T-helper 2 cell treated with Interferon-gamma antibody and Interleukin-4, amounts not matched to agents 5 μg/mL and 100 μg/mL, for 36 hours (primary cell): ENCODE results near the gene FOCAD.
"Not testable (repeated sequence)": the region's sequence is repeated elsewhere in the genome, so short reads cannot be mapped to it uniquely, and the experiment has no call there.

Experiments
- DNase-seq: peaks from one replicate; pipeline ENCODE4 v3.0.0; 2021; ENCODE audit warnings: low spot score
- H3K27ac Mint-ChIP-seq: one replicate; pipeline ENCODE4 v1.8.0; 2021; ENCODE audit warnings: mild to moderate bottlenecking, mixed read lengths
- H3K27me3 Mint-ChIP-seq: one replicate; pipeline ENCODE4 v1.8.0; 2021; ENCODE audit warnings: low read depth, mixed read lengths
- H3K36me3 Mint-ChIP-seq: one replicate; pipeline ENCODE4 v1.8.0; 2021; ENCODE audit warnings: low read depth, mixed read lengths
- H3K4me1 Mint-ChIP-seq: one replicate; pipeline ENCODE4 v1.8.0; 2021; ENCODE audit warnings: low read depth, mixed read lengths
- H3K4me3 Mint-ChIP-seq: one replicate; pipeline ENCODE4 v1.8.0; 2022; ENCODE audit warnings: mild to moderate bottlenecking, moderate library complexity, mixed read lengths
- H3K9me3 Mint-ChIP-seq: one replicate; pipeline ENCODE4 v1.8.0; 2021; ENCODE audit warnings: mixed read lengths

The FOCAD gene

DNA sequence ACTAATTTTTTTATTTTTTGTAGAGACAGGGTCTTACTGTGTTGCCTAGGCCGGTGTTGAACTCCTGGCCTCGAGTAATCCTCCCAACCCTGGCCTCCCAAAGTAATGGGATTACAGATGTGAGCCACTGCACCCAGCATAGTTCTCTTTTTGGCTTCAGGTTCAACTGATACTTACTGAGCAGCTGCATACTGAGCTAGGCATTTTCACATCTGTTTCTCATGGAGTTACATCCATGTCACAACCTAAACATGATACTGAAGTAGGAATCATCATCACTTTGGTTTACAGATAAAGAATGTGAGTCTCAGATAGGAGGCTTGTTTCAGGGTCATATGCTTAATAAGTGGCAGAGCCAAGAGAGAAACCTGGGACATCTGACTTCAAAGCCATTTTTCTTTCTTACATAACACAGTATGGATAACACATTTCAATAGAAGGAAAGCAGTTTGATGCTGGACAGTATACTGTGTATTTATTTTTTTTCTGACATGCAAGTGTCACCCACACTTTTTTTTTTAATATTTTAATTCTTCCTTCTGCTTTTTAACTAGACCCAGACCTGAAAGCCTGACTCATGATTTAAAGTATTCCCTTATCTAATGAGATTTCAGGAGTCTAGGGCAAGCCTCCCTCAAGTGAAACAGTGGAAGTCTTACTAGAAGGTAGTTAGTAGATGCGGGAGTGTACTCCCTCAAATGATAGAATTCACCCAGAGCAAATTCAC, 256.6 kb downstream of the FOCAD start:
- no peak overlapping the region for H3K4me3 Mint-ChIP-seq
- peaks cover 13% of the 10 kb centered on the region for H3K36me3 Mint-ChIP-seq
- H3K4me1 Mint-ChIP-seq: peaks cover 3% of the 10 kb centered on the region
- H3K27me3 Mint-ChIP-seq: no peaks in the 10 kb centered on the region
- DNase-seq: no peak
- H3K27ac Mint-ChIP-seq: no peak overlapping the region
- H3K9me3 Mint-ChIP-seq: no peaks in the 10 kb centered on the region

DNA sequence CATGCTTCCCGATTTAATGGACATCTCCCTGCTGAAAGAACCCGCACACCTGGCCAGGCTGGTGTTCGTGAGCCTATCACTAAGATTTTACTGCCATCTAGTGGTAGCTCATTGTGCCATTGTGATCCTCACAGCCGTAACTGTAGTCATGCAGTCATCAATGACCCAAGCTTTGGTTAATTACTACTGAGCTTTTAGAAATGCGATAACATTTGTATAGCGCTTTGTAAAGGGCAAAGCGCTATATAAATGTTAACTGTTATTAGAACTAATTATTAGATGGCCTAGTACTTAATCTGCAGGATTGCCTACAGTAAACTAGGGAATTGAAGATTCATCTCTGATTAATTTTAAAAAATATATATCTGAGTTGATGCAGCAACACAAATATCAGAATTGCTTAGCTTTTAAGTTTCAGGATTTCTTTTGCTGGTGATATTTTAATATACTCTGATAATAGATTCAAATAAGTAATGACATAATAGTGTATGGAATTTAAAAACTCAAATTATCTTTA, 257.2 kb downstream of the FOCAD start:
- H3K27ac Mint-ChIP-seq: no peak overlapping the region
- no peaks in the 10 kb centered on the region for H3K27me3 Mint-ChIP-seq
- H3K36me3 Mint-ChIP-seq: peaks cover 10% of the 10 kb centered on the region

DNA sequence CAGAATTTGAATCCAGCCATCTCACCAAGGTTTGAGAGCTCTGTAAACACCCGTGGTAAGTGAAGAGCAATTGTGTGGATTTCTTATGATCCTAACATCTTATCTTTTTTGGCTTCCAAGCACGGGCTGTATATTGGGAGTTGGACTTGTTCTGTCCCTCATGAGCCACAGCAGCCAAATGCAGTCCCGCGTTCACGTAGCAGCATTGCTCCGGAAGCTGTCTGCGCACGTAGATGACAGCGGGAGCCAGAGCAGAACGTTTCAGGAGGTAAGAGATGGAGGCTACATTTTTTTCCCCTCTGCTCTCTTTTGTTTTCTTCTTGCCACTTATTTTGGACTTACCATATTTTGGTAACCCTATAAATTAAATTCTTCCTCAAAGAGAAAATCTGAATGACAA, 260.4 kb downstream of the FOCAD start:
- Mint-ChIP-seq H3K27me3 (no peaks in the 10 kb centered on the region), H3K4me3 (no peak overlapping the region), H3K36me3 (peaks cover 9% of the 10 kb centered on the region), H3K9me3 (no peaks in the 10 kb centered on the region), H3K27ac (no peak overlapping the region), H3K4me1 (peaks cover 5% of the 10 kb centered on the region)
- no peak for DNase-seq

More for the DNA sequence above, 257.2 kb downstream of the FOCAD start:
- Mint-ChIP-seq H3K4me3 (no peak overlapping the region), H3K4me1 (peaks cover 3% of the 10 kb centered on the region), H3K9me3 (no peaks in the 10 kb centered on the region)
- peak; percentile 45 for DNase-seq

DNA sequence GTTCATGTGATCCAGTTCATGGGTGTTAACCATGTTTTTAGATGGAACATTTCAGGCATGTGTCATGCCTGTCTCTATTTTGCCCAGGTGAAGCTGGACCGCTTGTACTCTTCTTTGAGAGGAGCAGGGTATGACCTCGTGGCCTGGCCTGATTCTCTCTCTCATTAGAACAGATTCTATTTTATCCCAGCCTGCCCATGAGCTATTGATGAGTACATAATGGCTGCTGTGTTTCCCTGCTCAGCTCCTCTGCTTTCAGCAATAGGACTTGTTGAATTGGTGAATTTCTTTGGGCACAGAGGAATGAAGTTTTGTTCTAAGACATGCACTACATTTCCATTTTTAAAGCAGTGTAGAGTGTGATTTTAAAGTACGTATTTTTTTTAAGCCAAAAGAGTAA, 261.2 kb downstream of the FOCAD start:
- no peak overlapping the region for H3K4me3 Mint-ChIP-seq
- no peak overlapping the region for H3K27ac Mint-ChIP-seq
- peaks cover 7% of the 10 kb centered on the region for H3K36me3 Mint-ChIP-seq
- no peak for DNase-seq
- H3K27me3 Mint-ChIP-seq: no peaks in the 10 kb centered on the region
- no peaks in the 10 kb centered on the region for H3K9me3 Mint-ChIP-seq
- peaks cover 5% of the 10 kb centered on the region for H3K4me1 Mint-ChIP-seq

DNA sequence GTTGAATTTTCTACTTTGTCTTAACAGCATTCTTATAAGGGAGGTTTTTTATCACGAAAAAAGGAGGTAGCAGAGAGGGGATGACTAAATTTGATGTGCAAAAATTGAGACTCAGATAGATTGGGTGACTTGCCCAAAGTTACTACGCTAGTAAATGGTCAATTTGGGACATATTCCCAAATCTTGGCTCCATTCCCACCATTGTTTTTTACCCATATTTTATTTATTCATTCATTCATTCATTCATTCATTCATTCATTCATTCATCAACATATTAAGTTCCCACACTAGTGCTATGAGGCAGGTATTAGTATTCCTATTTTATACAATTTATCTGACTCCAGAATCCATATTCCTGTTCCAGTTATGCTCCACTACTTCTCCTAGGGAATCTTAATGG, 261.8 kb downstream of the FOCAD start:
- Mint-ChIP-seq H3K27ac (no peak overlapping the region), H3K4me1 (peaks cover 5% of the 10 kb centered on the region), H3K4me3 (no peak overlapping the region), H3K9me3 (no peaks in the 10 kb centered on the region), H3K36me3 (peaks cover 8% of the 10 kb centered on the region), H3K27me3 (no peaks in the 10 kb centered on the region)
- no peak for DNase-seq

DNA sequence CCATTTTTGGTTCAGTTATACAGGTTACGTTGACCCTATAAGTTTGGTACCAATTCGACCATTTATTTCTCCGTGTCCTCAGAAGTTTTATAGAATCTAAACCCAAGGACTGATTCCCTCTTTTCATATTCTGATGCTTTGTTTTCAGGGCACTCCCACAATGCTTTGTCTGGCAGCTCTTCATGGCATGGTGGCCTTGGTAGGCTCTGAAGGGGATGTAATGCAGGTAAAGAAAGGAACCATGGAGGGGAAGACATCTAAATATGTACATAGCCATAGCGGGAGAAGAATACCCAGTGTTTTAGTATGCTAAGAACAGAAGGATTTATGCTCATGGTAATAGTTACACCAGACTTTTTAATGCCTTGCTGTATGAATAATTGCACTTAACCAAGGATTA, 264.6 kb downstream of the FOCAD start:
- peaks cover 2% of the 10 kb centered on the region for H3K4me1 Mint-ChIP-seq
- no peaks in the 10 kb centered on the region for H3K27me3 Mint-ChIP-seq
- DNase-seq: no peak
- no peak overlapping the region for H3K4me3 Mint-ChIP-seq
- H3K36me3 Mint-ChIP-seq: peaks cover 22% of the 10 kb centered on the region
- H3K27ac Mint-ChIP-seq: no peak overlapping the region
- H3K9me3 Mint-ChIP-seq: no peaks in the 10 kb centered on the region

DNA sequence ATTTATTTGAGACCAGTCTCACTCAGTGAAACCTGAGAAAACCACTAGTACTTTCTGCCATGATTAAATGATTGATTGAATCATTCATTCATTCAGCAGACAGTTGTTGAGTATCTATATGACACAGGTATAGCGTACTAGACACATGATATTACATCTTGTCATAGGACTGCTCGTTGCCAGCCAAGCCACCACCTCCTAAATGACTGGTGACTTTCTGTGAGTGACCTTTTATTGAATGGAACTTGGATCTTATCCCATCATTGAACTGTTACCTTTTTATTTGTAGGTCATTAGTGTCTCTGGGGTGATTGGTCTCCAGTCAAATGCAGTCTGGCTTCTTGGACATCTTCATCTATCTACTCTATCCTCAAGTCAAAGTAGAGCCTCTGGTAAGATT, 266.6 kb downstream of the FOCAD start:
- peaks cover 24% of the 10 kb centered on the region for H3K36me3 Mint-ChIP-seq
- no peaks in the 10 kb centered on the region for H3K9me3 Mint-ChIP-seq
- H3K4me3 Mint-ChIP-seq: no peak overlapping the region

DNA sequence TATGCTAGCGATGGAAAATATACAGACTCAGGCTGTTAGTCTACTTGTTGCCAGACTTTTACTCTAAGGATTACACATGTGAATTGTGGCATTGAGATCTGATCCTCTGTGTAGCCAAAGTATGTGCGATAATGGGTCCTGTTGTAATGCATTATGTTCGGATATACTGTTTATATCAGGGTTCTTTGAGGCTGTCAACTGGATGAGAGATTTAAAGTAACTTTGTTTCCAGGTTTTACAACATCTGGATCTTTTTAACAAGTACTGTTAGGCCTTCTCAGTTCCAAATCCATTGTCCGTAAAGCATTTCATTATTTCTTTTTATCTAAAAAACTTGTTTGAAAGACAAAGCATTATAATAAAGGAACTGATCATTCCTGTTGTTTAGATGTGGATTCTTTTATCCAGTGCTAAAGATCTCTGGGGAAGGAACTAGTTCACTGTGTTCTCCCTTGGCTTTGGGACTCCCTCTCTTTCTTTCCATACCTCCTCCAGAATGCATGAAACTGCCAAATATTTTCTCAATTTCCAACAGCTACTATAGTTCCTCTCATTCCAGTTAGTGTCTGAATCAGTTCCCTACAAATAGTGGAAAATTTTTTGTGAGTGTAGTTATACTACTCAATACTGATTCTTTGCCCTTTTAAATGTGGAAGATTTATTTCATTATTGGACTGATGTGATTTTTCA, 278.6 kb downstream of the FOCAD start:
- Mint-ChIP-seq H3K27me3 (no peaks in the 10 kb centered on the region), H3K27ac (no peak overlapping the region)

More for the DNA sequence above, 266.6 kb downstream of the FOCAD start:
- H3K4me1 Mint-ChIP-seq: peaks cover 2% of the 10 kb centered on the region
- no peak for DNase-seq
- H3K27ac Mint-ChIP-seq: no peak overlapping the region
- H3K27me3 Mint-ChIP-seq: no peaks in the 10 kb centered on the region

DNA sequence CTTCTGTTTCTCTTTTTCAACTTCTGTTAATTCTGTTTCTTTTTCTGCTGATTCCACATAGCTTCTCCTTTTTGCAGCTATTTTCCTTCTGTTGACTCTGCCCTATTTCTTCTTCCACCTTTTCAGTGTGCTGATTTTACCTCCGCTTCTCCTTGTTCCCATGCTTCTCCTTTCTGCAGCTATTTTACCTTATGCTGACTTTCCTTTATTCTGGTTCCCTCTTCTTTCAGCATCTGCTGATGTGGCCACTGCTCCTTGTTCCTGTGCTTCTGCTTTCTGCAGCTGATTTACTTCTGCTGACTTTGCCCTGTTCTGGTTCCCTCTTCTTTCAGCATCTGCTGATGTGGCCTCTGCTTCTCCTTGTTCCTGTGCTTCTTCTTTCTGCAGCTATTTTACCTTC, 288.6 kb downstream of the FOCAD start:
- no peaks in the 10 kb centered on the region for H3K9me3 Mint-ChIP-seq
- peaks cover 15% of the 10 kb centered on the region for H3K36me3 Mint-ChIP-seq
- no peaks in the 10 kb centered on the region for H3K27me3 Mint-ChIP-seq

More for the DNA sequence above, 278.6 kb downstream of the FOCAD start:
- Mint-ChIP-seq H3K4me1 (no peaks in the 10 kb centered on the region), H3K36me3 (peaks cover 10% of the 10 kb centered on the region), H3K4me3 (no peak overlapping the region), H3K9me3 (no peaks in the 10 kb centered on the region)
- DNase-seq: no peak

DNA sequence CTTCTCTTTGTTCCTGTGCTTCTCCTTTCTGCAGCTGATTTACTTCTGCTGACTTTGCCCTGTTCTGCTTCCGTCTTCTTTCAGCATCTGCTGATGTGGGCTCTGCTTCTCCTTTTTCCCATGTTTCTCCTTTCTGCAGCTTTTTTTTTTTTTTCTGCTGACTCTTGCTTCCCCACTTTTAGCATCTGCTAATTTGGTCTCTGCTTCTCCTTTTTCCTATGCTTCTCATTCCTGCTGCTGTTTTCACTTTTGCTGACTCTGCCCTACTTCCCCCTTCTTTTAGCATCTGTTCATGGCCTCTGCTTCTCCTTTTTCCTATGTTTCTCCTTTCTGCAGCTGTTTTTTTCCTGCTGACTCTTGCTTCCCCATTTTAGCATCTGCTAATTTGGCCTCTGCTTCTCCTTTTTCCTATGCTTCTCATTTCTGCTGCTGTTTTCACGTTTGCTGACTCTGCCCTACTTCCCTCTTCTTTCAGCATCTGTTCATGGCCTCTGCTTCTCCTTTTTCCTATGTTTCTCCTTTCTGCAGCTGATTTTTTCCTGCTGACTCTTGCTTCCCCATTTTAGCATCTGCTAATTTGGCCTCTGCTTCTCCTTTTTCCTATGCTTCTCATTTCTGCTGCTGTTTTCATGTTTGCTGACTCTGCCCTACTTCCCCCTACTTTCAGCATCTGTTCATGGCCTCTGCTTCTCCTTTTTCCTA, 289.3 kb downstream of the FOCAD start:
- not testable (repeated sequence) for DNase-seq, H3K27me3 Mint-ChIP-seq, H3K27ac Mint-ChIP-seq, H3K4me1 Mint-ChIP-seq, H3K4me3 Mint-ChIP-seq, H3K9me3 Mint-ChIP-seq
- peaks cover 15% of the 10 kb centered on the region for H3K36me3 Mint-ChIP-seq

More for the DNA sequence above, 288.6 kb downstream of the FOCAD start:
- H3K27ac Mint-ChIP-seq: no peak overlapping the region
- H3K4me3 Mint-ChIP-seq: no peak overlapping the region
- DNase-seq: no peak
- peaks cover 2% of the 10 kb centered on the region for H3K4me1 Mint-ChIP-seq

DNA sequence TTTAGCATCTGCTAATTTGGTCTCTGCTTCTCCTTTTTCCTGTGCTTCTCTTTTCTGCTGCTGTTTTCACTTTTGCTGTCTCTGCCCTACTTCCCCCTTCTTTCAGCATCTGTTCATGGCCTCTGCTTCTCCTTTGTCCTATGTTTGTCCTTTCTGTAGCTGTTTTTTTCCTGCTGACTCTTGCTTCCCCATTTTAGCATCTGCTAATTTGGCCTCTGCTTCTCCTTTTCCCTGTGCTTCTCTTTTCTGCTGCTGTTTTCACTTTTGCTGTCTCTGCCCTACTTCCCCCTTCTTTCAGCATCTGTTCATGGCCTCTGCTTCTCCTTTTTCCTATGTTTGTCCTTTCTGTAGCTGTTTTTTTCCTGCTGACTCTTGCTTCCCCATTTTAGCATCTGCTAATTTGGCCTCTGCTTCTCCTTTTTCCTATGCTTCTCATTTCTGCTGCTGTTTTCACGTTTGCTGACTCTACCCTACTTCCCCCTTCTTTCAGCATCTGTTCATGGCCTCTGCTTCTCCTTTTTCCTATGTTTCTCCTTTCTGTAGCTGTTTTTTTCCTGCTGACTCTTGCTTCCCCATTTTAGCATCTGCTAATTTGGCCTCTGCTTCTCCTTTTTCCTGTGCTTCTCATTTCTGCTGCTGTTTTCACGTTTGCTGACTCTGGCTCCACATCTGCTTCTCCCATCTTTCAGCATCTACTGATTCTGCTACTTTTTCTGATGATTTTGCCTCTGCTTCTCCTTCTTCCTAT, 290.3 kb downstream of the FOCAD start:
- H3K4me1 Mint-ChIP-seq, DNase-seq, H3K9me3 Mint-ChIP-seq, H3K27ac Mint-ChIP-seq, H3K4me3 Mint-ChIP-seq, H3K27me3 Mint-ChIP-seq: not testable (repeated sequence)
- peaks cover 18% of the 10 kb centered on the region for H3K36me3 Mint-ChIP-seq

DNA sequence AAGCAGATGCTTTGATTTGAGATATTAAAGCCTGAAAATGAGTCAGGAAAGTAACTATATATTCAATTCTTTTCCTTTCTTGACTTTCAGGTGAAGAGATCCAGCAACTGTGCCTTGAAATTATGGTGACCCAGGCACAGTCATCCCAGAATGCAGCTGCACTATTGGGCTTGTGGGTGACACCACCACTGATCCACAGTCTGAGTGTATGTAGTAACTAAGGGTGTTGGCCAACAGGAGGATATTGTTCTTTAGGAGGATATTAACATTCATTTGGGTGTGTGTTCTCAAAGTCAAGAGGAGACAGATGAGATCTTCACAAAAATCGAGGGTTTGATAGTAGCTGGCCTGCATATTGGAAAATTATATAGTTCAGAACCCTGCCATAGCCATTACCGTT, 294.2 kb downstream of the FOCAD start:
- no peak overlapping the region for H3K27ac Mint-ChIP-seq
- no peaks in the 10 kb centered on the region for H3K27me3 Mint-ChIP-seq
- H3K4me3 Mint-ChIP-seq: no peak overlapping the region
- no peaks in the 10 kb centered on the region for H3K9me3 Mint-ChIP-seq
- peaks cover 2% of the 10 kb centered on the region for H3K4me1 Mint-ChIP-seq
- DNase-seq: no peak
- peaks cover 24% of the 10 kb centered on the region for H3K36me3 Mint-ChIP-seq

DNA sequence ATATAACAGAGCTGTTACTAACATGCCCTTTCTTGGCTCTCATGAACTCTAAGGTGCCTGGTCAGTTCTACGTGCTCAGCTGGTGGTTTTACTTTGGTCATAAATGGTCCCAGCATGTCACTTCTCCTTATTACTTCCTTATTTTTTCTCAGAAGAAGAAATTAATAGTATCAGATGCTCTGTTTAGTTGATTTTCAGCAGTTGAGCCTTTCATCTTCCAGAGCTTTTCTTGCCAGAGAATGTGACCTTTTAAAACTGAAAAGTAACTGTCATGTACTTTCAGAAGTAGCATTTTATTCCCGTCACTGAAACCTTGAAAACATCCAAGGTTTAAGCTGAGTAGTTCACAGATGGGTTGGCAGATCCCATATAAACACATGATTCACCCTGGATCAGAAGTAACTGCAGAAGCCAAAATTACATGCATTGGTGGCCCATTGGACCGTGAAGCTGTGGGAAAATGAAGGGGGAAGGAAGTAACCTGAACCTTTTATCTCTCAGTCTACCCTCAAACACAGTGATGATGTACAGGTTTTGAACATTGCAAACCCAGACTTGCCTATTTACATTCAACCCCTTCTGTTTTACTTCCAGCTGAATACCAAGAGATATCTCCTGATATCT, 296.9 kb downstream of the FOCAD start:
- H3K27ac Mint-ChIP-seq: no peak overlapping the region
- no peak overlapping the region for H3K4me3 Mint-ChIP-seq
- H3K36me3 Mint-ChIP-seq: peaks cover 23% of the 10 kb centered on the region
- no peaks in the 10 kb centered on the region for H3K4me1 Mint-ChIP-seq
- no peaks in the 10 kb centered on the region for H3K9me3 Mint-ChIP-seq
- no peak for DNase-seq
- no peaks in the 10 kb centered on the region for H3K27me3 Mint-ChIP-seq
